Measurements from ENCODE around the gene GOLT1A. TPM values are rescaled to one million over a fixed set of nuclear protein-coding genes. Genes with fewer than 3 reads are reported as not detected.

Gene GOLT1A
- total RNA-seq, 1 donor from 2014 or later: 0.50 TPM

DNA sequence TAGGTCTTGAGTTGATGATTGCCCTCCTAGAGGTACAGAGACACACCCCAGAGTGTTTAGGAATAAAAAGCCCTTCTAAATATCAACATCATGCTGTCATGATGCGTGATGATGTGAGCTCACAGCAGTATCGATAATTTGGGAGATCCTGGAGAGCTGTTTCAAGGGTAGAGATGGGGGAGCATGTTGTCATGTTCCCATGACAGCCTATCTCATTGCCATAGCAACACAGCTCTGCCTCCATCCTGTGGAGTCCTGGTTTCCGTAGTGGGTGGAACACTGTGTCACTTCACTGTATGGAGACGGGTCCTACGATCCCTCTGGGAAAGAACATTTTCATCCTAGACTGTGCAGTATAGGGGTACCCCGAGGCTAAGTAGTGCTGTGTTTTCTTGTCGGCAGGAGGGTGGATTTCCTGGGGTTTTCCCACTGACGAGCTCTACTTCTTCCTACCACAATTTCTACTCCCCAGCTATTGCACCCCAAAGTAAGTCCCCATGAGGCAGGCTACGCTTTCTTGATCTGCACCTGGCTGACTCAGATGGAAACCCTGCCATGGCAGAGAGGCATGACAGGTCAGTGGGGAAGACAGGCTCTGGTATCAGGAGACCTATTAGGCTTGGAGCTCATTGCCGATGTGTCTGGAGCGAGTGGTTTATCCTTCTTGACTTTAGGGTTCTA, 24.7 kb downstream of the GOLT1A start:
- H3K27ac Mint-ChIP-seq (ENCODE audit: unreplicated experiment): no peak overlapping the region
- Histone ChIP-seq H3K4me3 (ENCODE audit: insufficient read depth, low read depth, low read length) (no peak overlapping the region), H3K79me2 (ENCODE audit: insufficient read depth, low read length) (no peaks in the 10 kb centered on the region), H3K36me3 (ENCODE audit: insufficient read depth, low read length) (no peaks in the 10 kb centered on the region), H3K27ac (ENCODE audit: low read depth, low read length) (no peak overlapping the region), H3K4me2 (ENCODE audit: low read length) (no peak overlapping the region), H3K27me3 (ENCODE audit: insufficient read depth, low read length) (peaks cover 10% of the 10 kb centered on the region), H3K9me3 (ENCODE audit: insufficient read depth, low read depth, low read length) (no peaks in the 10 kb centered on the region), H3K4me1 (ENCODE audit: insufficient read depth, low read length) (no peaks in the 10 kb centered on the region), H4K20me1 (ENCODE audit: insufficient read depth, low read length) (no peaks in the 10 kb centered on the region), H3K9ac (ENCODE audit: low read length) (no peak overlapping the region), H2AFZ (ENCODE audit: low read depth, low read length) (no peak overlapping the region)
- DNase-seq (ENCODE audit: low read depth): no peak
- TF ChIP-seq, protein P1, sequence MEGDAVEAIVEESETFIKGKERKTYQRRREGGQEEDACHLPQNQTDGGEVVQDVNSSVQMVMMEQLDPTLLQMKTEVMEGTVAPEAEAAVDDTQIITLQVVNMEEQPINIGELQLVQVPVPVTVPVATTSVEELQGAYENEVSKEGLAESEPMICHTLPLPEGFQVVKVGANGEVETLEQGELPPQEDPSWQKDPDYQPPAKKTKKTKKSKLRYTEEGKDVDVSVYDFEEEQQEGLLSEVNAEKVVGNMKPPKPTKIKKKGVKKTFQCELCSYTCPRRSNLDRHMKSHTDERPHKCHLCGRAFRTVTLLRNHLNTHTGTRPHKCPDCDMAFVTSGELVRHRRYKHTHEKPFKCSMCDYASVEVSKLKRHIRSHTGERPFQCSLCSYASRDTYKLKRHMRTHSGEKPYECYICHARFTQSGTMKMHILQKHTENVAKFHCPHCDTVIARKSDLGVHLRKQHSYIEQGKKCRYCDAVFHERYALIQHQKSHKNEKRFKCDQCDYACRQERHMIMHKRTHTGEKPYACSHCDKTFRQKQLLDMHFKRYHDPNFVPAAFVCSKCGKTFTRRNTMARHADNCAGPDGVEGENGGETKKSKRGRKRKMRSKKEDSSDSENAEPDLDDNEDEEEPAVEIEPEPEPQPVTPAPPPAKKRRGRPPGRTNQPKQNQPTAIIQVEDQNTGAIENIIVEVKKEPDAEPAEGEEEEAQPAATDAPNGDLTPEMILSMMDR (IDR thresholded peaks at IDR 0.05; ENCODE audit: insufficient read depth, low read depth, low read length): no peak
- no peak for TF ChIP-seq EZH2 (IDR thresholded peaks at IDR 0.05; ENCODE audit: insufficient read depth, low read length)
- H3K9me3 Mint-ChIP-seq (ENCODE audit: unreplicated experiment): no peaks in the 10 kb centered on the region
- no peaks in the 10 kb centered on the region for H3K4me1 Mint-ChIP-seq (ENCODE audit: low read depth, unreplicated experiment)
- peaks cover 59% of the 10 kb centered on the region for H3K27me3 Mint-ChIP-seq (ENCODE audit: low read depth, unreplicated experiment)
- no peak overlapping the region for H3K4me3 Mint-ChIP-seq (ENCODE audit: unreplicated experiment)
- H3K36me3 Mint-ChIP-seq (ENCODE audit: low read depth, unreplicated experiment): no peaks in the 10 kb centered on the region
- no peak for FAIRE-seq

DNA sequence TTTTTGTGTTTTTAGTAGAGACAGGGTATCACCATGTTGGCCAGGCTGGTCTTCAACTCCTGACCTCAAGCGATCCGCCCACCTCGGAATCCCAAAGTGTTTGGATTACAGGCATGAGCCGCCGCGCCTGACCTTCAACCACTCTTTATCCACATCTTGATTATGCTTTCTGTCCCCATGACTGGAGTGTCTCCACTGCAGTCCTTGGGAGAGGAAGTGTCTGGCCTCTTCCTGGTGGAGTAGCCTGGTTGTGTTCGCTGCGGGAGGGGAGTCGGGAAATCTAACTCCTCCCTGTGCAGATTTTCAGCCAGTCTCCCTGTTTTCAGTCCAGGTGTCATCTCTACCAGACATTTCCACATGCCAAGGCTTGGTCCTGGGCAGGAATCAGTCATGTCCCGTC, 27.2 kb downstream of the GOLT1A start:
- Mint-ChIP-seq H3K27me3 (ENCODE audit: low read depth, unreplicated experiment) (peaks cover 54% of the 10 kb centered on the region), H3K4me3 (ENCODE audit: unreplicated experiment) (no peak overlapping the region), H3K27ac (ENCODE audit: unreplicated experiment) (no peak overlapping the region), H3K9me3 (ENCODE audit: unreplicated experiment) (no peaks in the 10 kb centered on the region), H3K36me3 (ENCODE audit: low read depth, unreplicated experiment) (no peaks in the 10 kb centered on the region), H3K4me1 (ENCODE audit: low read depth, unreplicated experiment) (no peaks in the 10 kb centered on the region)
- Histone ChIP-seq H3K4me3 (ENCODE audit: insufficient read depth, low read depth, low read length) (no peak overlapping the region), H3K27ac (ENCODE audit: low read depth, low read length) (no peak overlapping the region), H3K36me3 (ENCODE audit: insufficient read depth, low read length) (no peaks in the 10 kb centered on the region), H3K4me2 (ENCODE audit: low read length) (no peak overlapping the region), H2AFZ (ENCODE audit: low read depth, low read length) (no peak overlapping the region), H3K9ac (ENCODE audit: low read length) (no peak overlapping the region), H4K20me1 (ENCODE audit: insufficient read depth, low read length) (no peaks in the 10 kb centered on the region), H3K79me2 (ENCODE audit: insufficient read depth, low read length) (no peaks in the 10 kb centered on the region), H3K4me1 (ENCODE audit: insufficient read depth, low read length) (no peaks in the 10 kb centered on the region), H3K27me3 (ENCODE audit: insufficient read depth, low read length) (peaks cover 7% of the 10 kb centered on the region), H3K9me3 (ENCODE audit: insufficient read depth, low read depth, low read length) (no peaks in the 10 kb centered on the region)
- FAIRE-seq (no peak), DNase-seq (ENCODE audit: low read depth) (no peak)
- TF ChIP-seq, protein P1 (IDR thresholded peaks at IDR 0.05; ENCODE audit: insufficient read depth, low read depth, low read length): no peak

DNA sequence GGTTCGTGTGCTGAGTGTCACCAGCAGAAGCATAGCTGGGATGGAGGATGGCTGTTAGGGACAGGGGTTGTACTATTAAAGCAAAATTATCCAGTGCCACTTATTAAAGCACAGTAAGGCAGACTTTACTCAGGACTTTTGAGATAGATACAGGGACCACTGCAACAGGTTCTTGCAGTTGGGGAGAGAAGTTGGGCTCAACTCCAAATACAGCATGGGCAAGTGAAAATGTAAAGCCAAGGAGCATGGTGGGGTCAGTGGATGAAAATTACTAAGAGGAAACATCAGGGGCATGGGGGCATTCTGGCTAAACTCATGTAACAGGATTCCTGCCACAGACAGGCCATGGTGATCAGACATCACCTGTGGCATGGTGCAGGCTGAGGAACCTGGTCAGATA, 32.7 kb downstream of the GOLT1A start:
- no peak for TF ChIP-seq EZH2 (IDR thresholded peaks at IDR 0.05; ENCODE audit: insufficient read depth, low read length)
- TF ChIP-seq, protein P1 (IDR thresholded peaks at IDR 0.05; ENCODE audit: insufficient read depth, low read depth, low read length): no peak
- Mint-ChIP-seq H3K27ac (ENCODE audit: unreplicated experiment) (no peak overlapping the region), H3K27me3 (ENCODE audit: low read depth, unreplicated experiment) (peaks cover 26% of the 10 kb centered on the region), H3K9me3 (ENCODE audit: unreplicated experiment) (no peaks in the 10 kb centered on the region), H3K4me3 (ENCODE audit: unreplicated experiment) (no peak overlapping the region), H3K4me1 (ENCODE audit: low read depth, unreplicated experiment) (no peaks in the 10 kb centered on the region), H3K36me3 (ENCODE audit: low read depth, unreplicated experiment) (no peaks in the 10 kb centered on the region)
- no peak overlapping the region for H2AFZ ChIP-seq (ENCODE audit: low read depth, low read length)
- H3K4me3 ChIP-seq (ENCODE audit: insufficient read depth, low read depth, low read length): no peak overlapping the region
- H3K9me3 ChIP-seq (ENCODE audit: insufficient read depth, low read depth, low read length): no peaks in the 10 kb centered on the region
- H3K4me1 ChIP-seq (ENCODE audit: insufficient read depth, low read length): no peaks in the 10 kb centered on the region
- no peak overlapping the region for H3K4me2 ChIP-seq (ENCODE audit: low read length)
- FAIRE-seq (no peak), DNase-seq (ENCODE audit: low read depth) (no peak)
- no peak overlapping the region for H3K9ac ChIP-seq (ENCODE audit: low read length)
- no peaks in the 10 kb centered on the region for H3K79me2 ChIP-seq (ENCODE audit: insufficient read depth, low read length)
- no peaks in the 10 kb centered on the region for H4K20me1 ChIP-seq (ENCODE audit: insufficient read depth, low read length)
- peaks cover 2% of the 10 kb centered on the region for H3K27me3 ChIP-seq (ENCODE audit: insufficient read depth, low read length)
- no peaks in the 10 kb centered on the region for H3K36me3 ChIP-seq (ENCODE audit: insufficient read depth, low read length)
- H3K27ac ChIP-seq (ENCODE audit: low read depth, low read length): no peak overlapping the region

Data from astrocyte (in vitro differentiated cells and primary cell).